T-cell (primary cell): ENCODE data around the gene WDFY4. TPM values are rescaled to one million over a fixed set of nuclear protein-coding genes. Genes with fewer than 3 reads are reported as not detected.

Source experiments
- ATAC-seq, 4 experiments: fragments of 200-7000 bp in 3 of 4; fragments of 150-1000 bp in 1 of 4; cut with Tn5 transposase; replicated peaks in 1 of 4; 1 replicate in 3 of 4; 2 replicates in 1 of 4; pipeline ENCODE4 v1.10.0; 2021; ENCODE audit warnings: moderate library complexity in 3 of 4, mild to moderate bottlenecking in 2 of 4, moderate number of reproducible peaks in 1 of 4
- CTCF ChIA-PET, 2 donors: fragments of 300-600 bp; sonication (Branson Sonifier 250); formaldehyde crosslinking; loops; one replicate each; lab custom pipeline; 2022; ENCODE audit warnings: antibody characterized with exemption in 2 of 2; lab: Charles Lee
- POLR2A ChIA-PET, 2 donors: fragments of 300-600 bp; sonication (Branson Sonifier 250); formaldehyde crosslinking; loops; one replicate each; lab custom pipeline; 2022; ENCODE audit warnings: antibody characterized with exemption in 2 of 2; lab: Charles Lee
- DNase-seq, 35 experiments: peaks; one replicate each; pipeline versions ENCODE4 v3.0.0 to v3.0.0-alpha.2; 2013 to 2023
- H3K27ac ChIP-seq: one replicate; pipeline ENCODE4 v1.5.1; 2013; ENCODE audit warnings: low read length
- H3K27me3 ChIP-seq, 2 experiments: replicated peaks in 1 of 2; 1 replicate in 1 of 2; 2 replicates in 1 of 2; pipeline versions ENCODE4 v1.6.1 to v1.7.0; 2013; ENCODE audit warnings: low read length in 1 of 2, mixed read lengths in 1 of 2; ENCODE audit not compliant: control insufficient read depth in 2 of 2, insufficient read depth in 2 of 2; ENCODE audit errors: extremely low read depth in 1 of 2
- H3K36me3 ChIP-seq, 2 donors: 1 replicate in 1 of 2; 2 replicates in 1 of 2; pipeline versions ENCODE4 v1.6.1 to v1.7.0; 2013; ENCODE audit warnings: low read length in 1 of 2; ENCODE audit not compliant: control insufficient read depth in 2 of 2, insufficient read depth in 1 of 2; ENCODE audit errors: extremely low read depth in 1 of 2
- H3K4me1 ChIP-seq, 2 experiments: 1 replicate in 1 of 2; 2 replicates in 1 of 2; pipeline versions ENCODE4 v1.6.1 to v1.7.0; 2013; ENCODE audit warnings: low read length in 2 of 2, mixed read lengths in 1 of 2; ENCODE audit not compliant: insufficient read depth in 2 of 2, control insufficient read depth in 1 of 2; ENCODE audit errors: extremely low read depth in 1 of 2
- H3K4me3 ChIP-seq, 2 donors: 1 replicate in 1 of 2; 2 replicates in 1 of 2; pipeline versions ENCODE4 v1.5.1 to v1.7.0; 2013; ENCODE audit warnings: mild to moderate bottlenecking in 2 of 2, low read length in 1 of 2, moderate library complexity in 1 of 2; ENCODE audit not compliant: control insufficient read depth in 1 of 2; ENCODE audit errors: extremely low read depth in 1 of 2
- H3K9me3 ChIP-seq: 2 replicates; pipeline ENCODE4 v1.7.0; 2013
- H3K27ac Mint-ChIP-seq, 2 donors: one replicate each; pipeline ENCODE4 v1.8.0; 2020 to 2021; ENCODE audit warnings: mild to moderate bottlenecking in 2 of 2, mixed read lengths in 2 of 2
- H3K27me3 Mint-ChIP-seq, 2 donors: one replicate each; pipeline ENCODE4 v1.8.0; 2021 to 2022; ENCODE audit warnings: mixed read lengths in 2 of 2
- H3K36me3 Mint-ChIP-seq: one replicate; pipeline ENCODE4 v1.8.0; 2021; ENCODE audit warnings: mixed read lengths
- H3K4me1 Mint-ChIP-seq, 3 donors: one replicate each; pipeline ENCODE4 v1.8.0; 2020 to 2022; ENCODE audit warnings: mixed read lengths in 3 of 3, mild to moderate bottlenecking in 1 of 3
- H3K4me3 Mint-ChIP-seq, 3 donors: one replicate each; pipeline ENCODE4 v1.8.0; 2020 to 2022; ENCODE audit warnings: mild to moderate bottlenecking in 3 of 3, mixed read lengths in 3 of 3, moderate library complexity in 3 of 3
- H3K9me3 Mint-ChIP-seq, 3 donors: one replicate each; pipeline ENCODE4 v1.8.0; 2020 to 2022; ENCODE audit warnings: mixed read lengths in 3 of 3
- WGBS: methylation state at CpG from one replicate; pipeline ENCODE4 v1.1.5; 2013; ENCODE audit warnings: missing lambda C conversion rate; ENCODE audit not compliant: insufficient coverage; 5-methylcytosine and 5-hydroxymethylcytosine counted together
- total RNA-seq, 35 experiments: library from RNA in 6 of 35; stranded (reverse) in 6 of 35; fragments of 120-200 nt in 1 of 35; gene quantifications; one replicate each; pipeline versions ENCODE4 v1.2.1 to v1.2.4 and lab custom pipeline; 2013 to 2026

The WDFY4 gene
- total RNA-seq, 5 donors from 2014 or later (not counting 1 experiment from before 2014, with no cell fraction given) = 2.6 to 15.5 (median 4.2) TPM

GRCh38 chr10:48958598-48959190 lies 274.0 kb downstream of the WDFY4 start:
- Mint-ChIP-seq H3K36me3 (no peaks in the 10 kb centered on the region), H3K4me3 (no peak overlapping the region), H3K27ac (no peak overlapping the region), H3K4me1 (peaks cover 0 to 5% (median 0%) of the 10 kb centered on the region in 3 donors), H3K27me3 (peaks cover 7 to 9% of the 10 kb centered on the region in 2 donors), H3K9me3 (no peaks in the 10 kb centered on the region)
- Histone ChIP-seq H3K4me3 (no peak overlapping the region), H3K4me1 (no peaks in the 10 kb centered on the region), H3K27ac (no peak overlapping the region), H3K27me3 (peaks cover 0 to 25% of the 10 kb centered on the region in 2 experiments), H3K9me3 (no peaks in the 10 kb centered on the region), H3K36me3 (peaks cover 0 to 3% of the 10 kb centered on the region in 2 donors)
- DNase-seq = no peak
- no CpG with 5 or more reads among the region's 1 CpG for WGBS
- POLR2A ChIA-PET = no interaction called here
- no peak for ATAC-seq
- CTCF ChIA-PET = no interaction called here

DNA sequence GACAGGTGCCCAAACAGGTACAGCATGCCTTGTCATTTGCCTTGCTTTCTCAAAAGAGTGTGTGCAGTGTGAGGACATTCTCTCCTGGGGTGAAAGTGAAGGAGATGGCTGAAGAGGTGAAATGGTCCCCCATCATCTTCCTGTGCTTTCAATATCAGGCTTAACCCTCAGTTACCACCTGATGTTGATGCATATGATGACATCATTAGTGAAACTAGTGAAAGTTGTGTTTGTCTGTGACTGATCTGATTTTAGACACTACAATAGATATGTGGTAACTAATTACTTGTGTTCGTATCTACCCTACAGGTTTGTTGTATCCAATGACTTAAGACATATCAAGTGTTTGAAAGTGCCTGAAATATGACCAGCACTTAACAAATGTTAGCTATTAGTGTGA lies 279.4 kb downstream of the WDFY4 start:
- ChIA-PET CTCF (no interaction called here), POLR2A (no interaction called here)
- Histone ChIP-seq H3K27me3 (peaks cover 0 to 8% of the 10 kb centered on the region in 2 experiments), H3K4me1 (no peaks in the 10 kb centered on the region), H3K9me3 (no peaks in the 10 kb centered on the region), H3K36me3 (no peaks in the 10 kb centered on the region), H3K4me3 (no peak overlapping the region), H3K27ac (no peak overlapping the region)
- Mint-ChIP-seq H3K9me3 (no peaks in the 10 kb centered on the region), H3K36me3 (no peaks in the 10 kb centered on the region), H3K4me3 (no peak overlapping the region), H3K27ac (no peak overlapping the region), H3K4me1 (no peaks in the 10 kb centered on the region), H3K27me3 (peaks cover 4 to 5% of the 10 kb centered on the region in 2 donors)
- no CpG with 5 or more reads among the region's 1 CpG for WGBS
- ATAC-seq (no peak), DNase-seq (no peak)

- no peaks in the 10 kb centered on the region for H3K36me3 Mint-ChIP-seq
- ChIA-PET CTCF (no interaction called here), POLR2A (no interaction called here)
- no peaks in the 10 kb centered on the region for H3K9me3 ChIP-seq
- H3K4me1 Mint-ChIP-seq = no peaks in the 10 kb centered on the region
- DNase-seq (no peak), ATAC-seq (no peak)
- H3K27me3 ChIP-seq = peaks cover 0 to 14% of the 10 kb centered on the region in 2 experiments
- no peak overlapping the region for H3K4me3 Mint-ChIP-seq
- no peaks in the 10 kb centered on the region for H3K4me1 ChIP-seq
- no peak overlapping the region for H3K27ac Mint-ChIP-seq
- H3K27ac ChIP-seq = no peak overlapping the region
- peaks cover 4 to 5% of the 10 kb centered on the region in 2 donors for H3K27me3 Mint-ChIP-seq
- H3K36me3 ChIP-seq = no peaks in the 10 kb centered on the region
- WGBS = 80% methylated on average over 1 of the region's 4 CpGs
- H3K4me3 ChIP-seq = no peak overlapping the region
- H3K9me3 Mint-ChIP-seq = no peaks in the 10 kb centered on the region
These were observed 280.8 kb downstream of the WDFY4 start for GRCh38 chr10:48965460-48965859.

- H3K27me3 Mint-ChIP-seq = peaks cover 4 to 8% of the 10 kb centered on the region in 2 donors
- no peak overlapping the region for H3K4me3 Mint-ChIP-seq
- Histone ChIP-seq H3K4me1 (no peaks in the 10 kb centered on the region), H3K27ac (no peak overlapping the region), H3K36me3 (peaks cover 0 to 2% of the 10 kb centered on the region in 2 donors), H3K4me3 (no peak overlapping the region), H3K27me3 (peaks cover 0 to 14% of the 10 kb centered on the region in 2 experiments), H3K9me3 (no peaks in the 10 kb centered on the region)
- ChIA-PET POLR2A (no interaction called here), CTCF (no interaction called here)
- no peak overlapping the region for H3K27ac Mint-ChIP-seq
- DNase-seq (no peak), ATAC-seq (no peak)
- H3K36me3 Mint-ChIP-seq = no peaks in the 10 kb centered on the region
- H3K4me1 Mint-ChIP-seq = no peaks in the 10 kb centered on the region
- no peaks in the 10 kb centered on the region for H3K9me3 Mint-ChIP-seq
- 89% methylated on average over 3 of the region's 3 CpGs for WGBS
These were observed 283.4 kb downstream of the WDFY4 start for GRCh38 chr10:48968036-48968435.

DNA sequence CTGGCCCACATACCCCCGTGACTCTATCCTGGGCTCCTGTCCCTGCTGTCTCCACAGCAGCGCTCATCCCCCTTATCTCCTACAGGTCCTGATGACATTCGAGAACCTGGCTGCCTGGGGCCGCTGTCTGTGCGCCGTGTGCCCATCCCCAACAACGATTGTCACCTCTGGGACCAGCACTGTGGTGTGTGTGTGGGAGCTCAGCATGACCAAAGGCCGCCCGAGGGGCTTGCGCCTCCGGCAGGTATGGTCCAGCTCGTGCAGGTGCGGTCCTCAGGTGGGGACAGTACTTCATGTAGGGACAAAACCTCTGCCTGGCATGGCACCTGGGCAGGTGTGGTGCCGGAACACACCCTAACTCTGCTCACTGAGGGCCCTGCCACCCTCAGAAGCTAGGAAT lies 285.4 kb downstream of the WDFY4 start:
- CTCF ChIA-PET = no interaction called here
- 95% methylated on average over 6 of the region's 14 CpGs for WGBS

DNA sequence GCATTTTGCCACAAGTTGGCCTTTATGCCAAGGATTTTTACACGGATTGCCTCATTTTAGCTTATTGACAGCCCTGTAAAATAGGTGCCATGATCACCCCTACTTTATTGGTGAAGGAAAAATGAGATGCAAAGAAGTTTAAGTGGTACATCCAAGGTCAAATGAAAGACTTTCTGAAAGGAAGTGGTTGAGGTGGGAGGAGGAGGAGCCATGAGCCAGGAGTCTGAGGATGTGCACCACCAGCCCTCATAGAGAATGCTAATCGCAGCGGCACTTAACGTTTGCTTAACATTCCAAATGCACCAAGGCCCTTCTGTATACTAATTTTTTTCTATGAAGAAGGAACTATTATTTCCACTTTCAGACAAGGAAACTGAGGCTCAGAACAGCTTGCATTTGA lies 286.0 kb downstream of the WDFY4 start:
- H3K9me3 Mint-ChIP-seq = no peaks in the 10 kb centered on the region
- Histone ChIP-seq H3K27me3 (peaks cover 0 to 24% of the 10 kb centered on the region in 2 experiments), H3K4me3 (no peak overlapping the region), H3K27ac (no peak overlapping the region), H3K4me1 (no peaks in the 10 kb centered on the region), H3K36me3 (peaks cover 0 to 3% of the 10 kb centered on the region in 2 donors), H3K9me3 (no peaks in the 10 kb centered on the region)
- WGBS = no CpG with 5 or more reads among the region's 4 CpGs
- DNase-seq = no peak
- ChIA-PET CTCF (interaction anchor here in 1 of 2 donors (0.7 kb wide), 1 partner anchor 17 kb away, joined by 3 read pairs; no protein-coding TSS in a partner anchor), POLR2A (no interaction called here)
- H3K27me3 Mint-ChIP-seq = peaks cover 4 to 7% of the 10 kb centered on the region in 2 donors
- no peaks in the 10 kb centered on the region for H3K4me1 Mint-ChIP-seq
- H3K4me3 Mint-ChIP-seq = no peak overlapping the region
- ATAC-seq = no peak
- no peak overlapping the region for H3K27ac Mint-ChIP-seq
- no peaks in the 10 kb centered on the region for H3K36me3 Mint-ChIP-seq

More for the DNA sequence above, 285.4 kb downstream of the WDFY4 start:
- Histone ChIP-seq H3K9me3 (no peaks in the 10 kb centered on the region), H3K4me3 (no peak overlapping the region), H3K4me1 (no peaks in the 10 kb centered on the region), H3K27ac (no peak overlapping the region), H3K36me3 (peaks cover 0 to 3% of the 10 kb centered on the region in 2 donors), H3K27me3 (peaks cover 0 to 22% of the 10 kb centered on the region in 2 experiments)
- DNase-seq (no peak), ATAC-seq (no peak)
- H3K27ac Mint-ChIP-seq = no peak overlapping the region
- H3K4me1 Mint-ChIP-seq = no peaks in the 10 kb centered on the region
- no peaks in the 10 kb centered on the region for H3K36me3 Mint-ChIP-seq
- no peaks in the 10 kb centered on the region for H3K9me3 Mint-ChIP-seq
- H3K4me3 Mint-ChIP-seq = no peak overlapping the region
- POLR2A ChIA-PET = no interaction called here
- peaks cover 4 to 8% of the 10 kb centered on the region in 2 donors for H3K27me3 Mint-ChIP-seq
